Activated gamma-delta T cell treated with Interleukin-2 at 50 U/mL for 16 hours (primary cell): ENCODE results near the gene TPST2.
A peak's percentile ranks its signal among the peaks of the same experiment; 100 is the strongest.

ENCODE experiments used
- DNase-seq: peaks from one replicate; pipeline ENCODE4 v3.0.0-alpha.2; 2020

TPST2 gene

GRCh38 chr22:26610072-26610958, 20.4 kb upstream of the TPST2 start:
- DNase-seq: peak; percentile 26

GRCh38 chr22:26609287-26609686, 19.4 kb upstream of the TPST2 start:
- no peak for DNase-seq

- no peak for DNase-seq
Observed at GRCh38 chr22:26608129-26608528, 18.2 kb upstream of the TPST2 start.

GRCh38 chr22:26606611-26607010, 16.7 kb upstream of the TPST2 start:
- no peak for DNase-seq

GRCh38 chr22:26604368-26604767, 14.4 kb upstream of the TPST2 start:
- DNase-seq: no peak

GRCh38 chr22:26602127-26602526, 12.2 kb upstream of the TPST2 start:
- DNase-seq: no peak

GRCh38 chr22:26601726-26602125, 11.8 kb upstream of the TPST2 start:
- DNase-seq: no peak

GRCh38 chr22:26599505-26599904, 9.6 kb upstream of the TPST2 start:
- no peak for DNase-seq

GRCh38 chr22:26597480-26597879, 7.5 kb upstream of the TPST2 start:
- DNase-seq: no peak

GRCh38 chr22:26597026-26597425, 7.1 kb upstream of the TPST2 start:
- DNase-seq: peak; percentile 45

- DNase-seq: no peak
Observed at GRCh38 chr22:26593763-26594162, 3.8 kb upstream of the TPST2 start.

GRCh38 chr22:26592421-26592891, 2.5 kb upstream of the TPST2 start:
- DNase-seq: peak; percentile 68

- DNase-seq: peak; percentile 25
Observed at GRCh38 chr22:26589367-26589844, 526 bp downstream of the TPST2 start.

GRCh38 chr22:26588729-26589366, 1.1 kb downstream of the TPST2 start:
- DNase-seq: no peak

GRCh38 chr22:26587991-26588613, 1.8 kb downstream of the TPST2 start:
- DNase-seq: no peak

- peak; percentile 39 for DNase-seq
Observed at GRCh38 chr22:26586556-26587325, 3.2 kb downstream of the TPST2 start.

- no peak for DNase-seq
Observed at GRCh38 chr22:26585104-26585790, 4.7 kb downstream of the TPST2 start.

GRCh38 chr22:26584010-26584409, 5.9 kb downstream of the TPST2 start:
- DNase-seq: no peak

GRCh38 chr22:26581633-26582168, 8.2 kb downstream of the TPST2 start:
- DNase-seq: no peak

GRCh38 chr22:26581026-26581425, 8.9 kb downstream of the TPST2 start:
- DNase-seq: no peak

- DNase-seq: no peak
Observed at GRCh38 chr22:26580240-26580962, 9.5 kb downstream of the TPST2 start.
